Heart left ventricle (tissue), 13 donors: ENCODE measurements around the gene PCBP3.
"Not testable (repeated sequence)": the region's sequence is repeated elsewhere in the genome, so short reads cannot be mapped to it uniquely, and the experiment has no call there.

ENCODE experiments used
- POLR2A ChIP-seq, 2 donors: fragments of 450-650 bp; IDR thresholded peaks; one replicate each; pipeline ENCODE4 v1.6.1; 2017; ENCODE audit warnings: antibody characterized with exemption in 2 of 2, mild to moderate bottlenecking in 2 of 2, moderate library complexity in 2 of 2
- TF ChIP-seq, protein P1 (sequence below), 12 donors: fragments of 200-600 bp; sonication (generic) in 4 of 12; IDR thresholded peaks; one replicate each; pipeline versions ENCODE4 v1.5.0 to v1.8.0; 2018 to 2022; ENCODE audit warnings: antibody characterized with exemption in 12 of 12, mild to moderate bottlenecking in 5 of 12
- donor health status: ischemic (EF 13 %, LVEDD 7.1; RV severe dilation, severe dysfunction).
- donor health status: DM: no; HTN: yes; CAD: no.
- donor health status: DM: no; HTN: no; CAD: no.
- donor health status: ischemic (EF 25% LVEDD 6.9; RV normal size, moderate dysfunction).
- donor health status: ischemic (EF 25% LVEDD 5.7; RV mildly dilated, moderate dysfunction).
- donor health status: ischemic (EF 35%, LVEDD 5.7; RV mildly dilated, moderate dysfunction).
- donor health status: nonischemic (EF 11% LVEDD 7.7; RV severe dilation, severe dysfunction).
- donor health status: DM: yes; HTN: yes; CAD: no.
- donor health status: PGD.
- donor health status: ischemic (EF 29% LVEDD 5.4; RV normal size, mild dysfunction).
- donor health status: nonischemic (EF 23%, LVEDD 6.1; RV moderate dilation, normal function).

GRCh38 chr21:45656114-45656513, 12.6 kb downstream of the PCBP3 start:
- TF ChIP-seq POLR2A (IDR thresholded peaks at IDR 0.05), result not testable (repeated sequence)
- TF ChIP-seq, protein P1, sequence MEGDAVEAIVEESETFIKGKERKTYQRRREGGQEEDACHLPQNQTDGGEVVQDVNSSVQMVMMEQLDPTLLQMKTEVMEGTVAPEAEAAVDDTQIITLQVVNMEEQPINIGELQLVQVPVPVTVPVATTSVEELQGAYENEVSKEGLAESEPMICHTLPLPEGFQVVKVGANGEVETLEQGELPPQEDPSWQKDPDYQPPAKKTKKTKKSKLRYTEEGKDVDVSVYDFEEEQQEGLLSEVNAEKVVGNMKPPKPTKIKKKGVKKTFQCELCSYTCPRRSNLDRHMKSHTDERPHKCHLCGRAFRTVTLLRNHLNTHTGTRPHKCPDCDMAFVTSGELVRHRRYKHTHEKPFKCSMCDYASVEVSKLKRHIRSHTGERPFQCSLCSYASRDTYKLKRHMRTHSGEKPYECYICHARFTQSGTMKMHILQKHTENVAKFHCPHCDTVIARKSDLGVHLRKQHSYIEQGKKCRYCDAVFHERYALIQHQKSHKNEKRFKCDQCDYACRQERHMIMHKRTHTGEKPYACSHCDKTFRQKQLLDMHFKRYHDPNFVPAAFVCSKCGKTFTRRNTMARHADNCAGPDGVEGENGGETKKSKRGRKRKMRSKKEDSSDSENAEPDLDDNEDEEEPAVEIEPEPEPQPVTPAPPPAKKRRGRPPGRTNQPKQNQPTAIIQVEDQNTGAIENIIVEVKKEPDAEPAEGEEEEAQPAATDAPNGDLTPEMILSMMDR (IDR thresholded peaks at IDR 0.05), result not testable (repeated sequence)
